Smooth muscle cell (in vitro differentiated cells): Measurements from ENCODE around the gene GRM7. TPM values are rescaled to one million over a fixed set of nuclear protein-coding genes. Genes with fewer than 3 reads are reported as not detected.

Source experiments
- DNase-seq: peaks from one replicate; lab custom pipeline; 2025; ENCODE audit not compliant: unreplicated experiment; lab: John Stamatoyannopoulos, UW
- H2AFZ ChIP-seq: fragments of 200-600 bp; sonication (generic); 2 replicates; pipeline ENCODE4 v1.6.0; 2016; ENCODE audit warnings: antibody characterized with exemption, low read depth, mild to moderate bottlenecking
- H3F3A ChIP-seq: fragments of 200-600 bp; sonication (generic); 2 replicates; pipeline ENCODE4 v1.6.0; 2017; ENCODE audit warnings: antibody characterized with exemption, low read depth
- H3K27ac ChIP-seq: fragments of 200-600 bp; sonication (generic); 2 replicates; pipeline ENCODE4 v1.5.1; 2016; ENCODE audit warnings: low read depth, mild to moderate bottlenecking
- H3K27me3 ChIP-seq: fragments of 200-600 bp; sonication (generic); 2 replicates; pipeline ENCODE4 v1.6.1; 2016; ENCODE audit warnings: low read depth, mild to moderate bottlenecking
- H3K36me3 ChIP-seq: fragments of 200-600 bp; sonication (generic); 2 replicates; pipeline ENCODE4 v1.5.1; 2016; ENCODE audit warnings: low read depth
- H3K4me1 ChIP-seq: fragments of 200-600 bp; sonication (generic); 2 replicates; pipeline ENCODE4 v1.5.1; 2016; ENCODE audit warnings: low read depth
- H3K4me2 ChIP-seq: fragments of 200-600 bp; sonication (generic); 2 replicates; pipeline ENCODE4 v1.6.0; 2016; ENCODE audit warnings: mild to moderate bottlenecking
- H3K4me3 ChIP-seq: fragments of 200-600 bp; sonication (generic); 2 replicates; pipeline ENCODE4 v1.5.1; 2016; ENCODE audit warnings: mild to moderate bottlenecking
- H3K79me2 ChIP-seq: fragments of 200-600 bp; sonication (generic); 2 replicates; pipeline ENCODE4 v1.6.0; 2016; ENCODE audit warnings: low read depth, mild to moderate bottlenecking
- H3K9ac ChIP-seq: fragments of 200-600 bp; sonication (generic); 2 replicates; pipeline ENCODE4 v1.6.0; 2016; ENCODE audit warnings: low read depth
- H3K9me3 ChIP-seq: fragments of 200-600 bp; sonication (generic); replicated peaks from 2 replicates; pipeline ENCODE4 v1.5.1; 2016; ENCODE audit warnings: low read depth
- H4K20me1 ChIP-seq: fragments of 200-600 bp; sonication (generic); 2 replicates; pipeline ENCODE4 v1.6.0; 2016; ENCODE audit warnings: low read depth
- CTCF ChIP-seq: fragments of 200-600 bp; sonication (generic); IDR thresholded peaks from 2 replicates; pipeline ENCODE4 v1.5.1; 2017; ENCODE audit warnings: borderline replicate concordance, mild to moderate bottlenecking, antibody characterized with exemption; ENCODE audit not compliant: insufficient read depth, poor library complexity, severe bottlenecking
- WGBS: methylation state at CpG from one replicate; pipeline ENCODE4 v1.1.7; 2016; ENCODE audit warnings: low lambda C conversion rate; 5-methylcytosine and 5-hydroxymethylcytosine counted together
- polyA plus RNA-seq: library from polyadenylated mRNA; unstranded; fragments of >200 nt; fragmentation: Nextera tagmentation; extraction: Ambion mirVana; gene quantifications from 2 replicates; pipeline ENCODE4 v1.2.1, GENCODE V29; 2016
- total RNA-seq: library from RNA; depleted of rRNA; stranded (reverse); fragments of >200 nt; gene quantifications from 2 replicates; pipeline ENCODE4 v1.2.3, GENCODE V29; 2014

Gene GRM7
- total and polyA plus RNA-seq, 2 experiments from 2014 or later: not detected

GRCh38 chr3:7400360-7400759, 539.4 kb downstream of the GRM7 start:
- Histone ChIP-seq H2AFZ (no peak overlapping the region), H3K9me3 (no peaks in the 10 kb centered on the region), H3K4me3 (no peak overlapping the region), H3K27me3 (no peaks in the 10 kb centered on the region), H3K79me2 (no peaks in the 10 kb centered on the region), H3K4me1 (no peaks in the 10 kb centered on the region), H3K9ac (no peak overlapping the region), H3K4me2 (no peak overlapping the region), H4K20me1 (no peaks in the 10 kb centered on the region), H3K36me3 (no peaks in the 10 kb centered on the region), H3K27ac (no peak overlapping the region), H3F3A (no peaks in the 10 kb centered on the region)
- DNase-seq: no peak
- no peak for TF ChIP-seq CTCF
- 87% methylated on average over 2 of the region's 2 CpGs for WGBS

GRCh38 chr3:7401418-7401817, 540.5 kb downstream of the GRM7 start:
- Histone ChIP-seq H3K9me3 (no peaks in the 10 kb centered on the region), H3K4me1 (no peaks in the 10 kb centered on the region), H3K4me3 (no peak overlapping the region), H3K79me2 (no peaks in the 10 kb centered on the region), H3K9ac (no peak overlapping the region), H4K20me1 (no peaks in the 10 kb centered on the region), H3K27ac (no peak overlapping the region), H3K27me3 (no peaks in the 10 kb centered on the region), H3K4me2 (no peak overlapping the region), H2AFZ (no peak overlapping the region), H3F3A (no peaks in the 10 kb centered on the region), H3K36me3 (no peaks in the 10 kb centered on the region)
- 97% methylated on average over 1 of the region's 1 CpG for WGBS
- no peak for DNase-seq
- TF ChIP-seq CTCF: no peak

GRCh38 chr3:7407107-7407506, 546.2 kb downstream of the GRM7 start:
- no peaks in the 10 kb centered on the region for H3K27me3 ChIP-seq
- no peak overlapping the region for H3K27ac ChIP-seq
- no peaks in the 10 kb centered on the region for H3K4me1 ChIP-seq
- no peaks in the 10 kb centered on the region for H3K9me3 ChIP-seq
- H3K36me3 ChIP-seq: no peaks in the 10 kb centered on the region
- H3K9ac ChIP-seq: no peak overlapping the region
- H3K4me3 ChIP-seq: no peak overlapping the region
- no peak for TF ChIP-seq CTCF
- WGBS: 92% methylated on average over 4 of the region's 4 CpGs
- H3F3A ChIP-seq: no peaks in the 10 kb centered on the region
- H3K4me2 ChIP-seq: no peak overlapping the region
- no peak overlapping the region for H2AFZ ChIP-seq
- no peak for DNase-seq
- H3K79me2 ChIP-seq: no peaks in the 10 kb centered on the region
- H4K20me1 ChIP-seq: no peaks in the 10 kb centered on the region

- Histone ChIP-seq H3K4me3 (no peak overlapping the region), H3K9ac (no peak overlapping the region), H3K4me2 (no peak overlapping the region), H3K27ac (no peak overlapping the region), H2AFZ (no peak overlapping the region), H3K9me3 (no peaks in the 10 kb centered on the region), H3K79me2 (no peaks in the 10 kb centered on the region), H3F3A (no peaks in the 10 kb centered on the region), H3K4me1 (no peaks in the 10 kb centered on the region), H4K20me1 (no peaks in the 10 kb centered on the region), H3K36me3 (no peaks in the 10 kb centered on the region), H3K27me3 (no peaks in the 10 kb centered on the region)
- no peak for DNase-seq
- 85% methylated on average over 4 of the region's 4 CpGs for WGBS
- TF ChIP-seq CTCF: no peak
Observed at GRCh38 chr3:7410782-7411181, 549.9 kb downstream of the GRM7 start.
